GF-D8 (cell line): ENCODE results near the gene KIAA1217.

ENCODE experiments used
- DNase-seq: peaks from one replicate; lab custom pipeline; 2025; lab: John Stamatoyannopoulos, UW

The KIAA1217 gene

DNA sequence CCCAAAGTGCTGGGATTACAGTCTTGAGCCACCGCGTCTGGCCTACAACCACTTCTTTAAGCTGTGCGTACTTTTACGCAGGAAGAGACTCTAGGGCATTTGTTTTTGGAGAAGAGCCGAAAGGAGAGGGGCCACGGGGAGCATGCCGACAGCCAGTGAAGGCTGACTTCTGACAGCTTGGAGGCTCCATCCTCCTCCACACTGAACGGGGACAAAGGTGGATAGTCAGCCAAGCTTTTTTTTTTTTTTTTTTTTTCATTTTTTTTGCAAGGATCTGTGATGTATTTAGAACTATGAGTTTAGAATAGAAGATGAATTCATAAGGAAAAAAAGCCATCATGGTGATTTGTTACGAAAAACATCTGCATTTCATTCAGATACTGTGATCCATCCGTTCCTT, 293.1 kb downstream of the KIAA1217 start:
- DNase-seq, result no peak

GRCh38 chr10:24502801-24503460, 294.0 kb downstream of the KIAA1217 start:
- DNase-seq, result no peak

- DNase-seq, result no peak
Measured at GRCh38 chr10:24503461-24504320, 294.8 kb downstream of the KIAA1217 start.

GRCh38 chr10:24505759-24506158, 296.8 kb downstream of the KIAA1217 start:
- no peak for DNase-seq

DNA sequence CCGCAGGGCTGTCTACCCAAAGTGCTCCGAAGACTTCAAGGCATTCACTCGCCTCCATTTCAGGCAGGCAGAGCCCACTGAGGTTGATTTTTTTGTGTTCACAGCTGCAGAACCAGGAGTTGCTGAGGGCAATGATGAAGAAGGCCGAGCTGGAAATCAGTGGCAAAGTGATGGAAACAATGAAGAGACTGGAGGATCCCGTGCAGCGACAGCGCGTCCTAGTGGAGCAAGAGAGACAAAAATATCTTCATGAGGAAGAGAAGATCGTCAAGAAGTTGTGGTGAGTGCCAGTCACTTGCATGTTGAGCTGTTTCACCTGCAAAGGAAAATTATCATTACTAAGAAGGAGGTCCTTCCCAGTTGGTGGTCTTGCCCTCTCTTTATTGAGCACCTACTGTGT, 304.2 kb downstream of the KIAA1217 start:
- DNase-seq, result no peak

DNA sequence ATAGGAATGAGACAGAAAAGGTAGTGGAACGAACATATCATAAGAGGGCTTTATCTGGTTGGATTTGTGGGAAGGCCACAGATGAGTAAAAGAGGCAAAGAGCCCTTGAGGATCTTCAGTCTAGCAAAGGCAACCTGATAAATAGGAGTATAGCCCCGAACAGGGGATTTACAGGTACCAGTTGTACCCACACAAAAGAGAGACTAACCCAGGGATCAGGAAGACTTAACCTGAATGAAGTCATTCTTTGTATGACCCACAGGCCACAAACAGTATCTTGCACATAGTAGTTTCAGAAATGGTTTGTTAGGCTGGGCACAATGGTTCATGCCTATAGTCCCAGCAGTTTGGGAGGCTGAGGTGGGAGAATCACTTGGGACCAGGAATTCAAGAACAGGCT, 306.5 kb downstream of the KIAA1217 start:
- no peak for DNase-seq

DNA sequence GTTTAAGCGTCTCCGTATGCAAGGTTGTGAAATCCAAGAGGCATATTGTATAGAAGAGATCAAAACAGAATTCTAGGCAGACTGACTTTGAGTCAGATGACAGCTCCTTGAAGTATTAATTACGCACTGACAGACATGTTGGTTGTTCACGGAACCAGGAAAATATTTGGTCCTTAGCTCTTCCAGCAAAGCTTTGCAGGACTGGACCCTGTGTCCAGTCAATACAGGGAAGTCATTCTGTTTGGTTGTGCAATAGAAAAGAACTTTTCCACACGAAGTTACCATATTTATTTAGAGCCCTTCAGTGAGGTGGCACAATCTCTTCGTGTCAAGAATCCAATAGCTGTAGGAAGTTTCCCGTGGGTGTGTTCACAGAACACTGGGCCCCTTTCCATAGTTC, 309.5 kb downstream of the KIAA1217 start:
- no peak for DNase-seq

- no peak for DNase-seq
Measured at GRCh38 chr10:24518981-24519597, 310.2 kb downstream of the KIAA1217 start.

DNA sequence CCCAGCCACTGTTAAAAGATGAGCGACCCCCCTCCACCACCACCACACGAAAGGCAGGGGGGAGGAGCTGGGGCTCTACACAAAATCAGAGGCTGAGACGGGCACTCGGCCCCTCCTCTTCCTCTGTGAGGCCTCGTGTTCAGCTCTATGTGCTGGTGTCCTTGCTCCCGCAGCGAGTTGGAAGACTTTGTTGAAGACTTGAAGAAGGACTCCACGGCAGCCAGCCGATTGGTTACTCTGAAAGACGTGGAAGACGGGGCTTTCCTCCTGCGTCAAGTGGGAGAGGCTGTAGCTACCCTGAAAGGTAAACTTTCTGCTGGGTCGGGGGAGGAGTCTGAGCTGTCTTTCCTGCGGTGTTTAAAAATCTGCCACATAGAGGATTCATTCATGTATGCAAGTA, 311.0 kb downstream of the KIAA1217 start:
- DNase-seq, result no peak

- no peak for DNase-seq
Measured at GRCh38 chr10:24524314-24524713, 315.4 kb downstream of the KIAA1217 start.

DNA sequence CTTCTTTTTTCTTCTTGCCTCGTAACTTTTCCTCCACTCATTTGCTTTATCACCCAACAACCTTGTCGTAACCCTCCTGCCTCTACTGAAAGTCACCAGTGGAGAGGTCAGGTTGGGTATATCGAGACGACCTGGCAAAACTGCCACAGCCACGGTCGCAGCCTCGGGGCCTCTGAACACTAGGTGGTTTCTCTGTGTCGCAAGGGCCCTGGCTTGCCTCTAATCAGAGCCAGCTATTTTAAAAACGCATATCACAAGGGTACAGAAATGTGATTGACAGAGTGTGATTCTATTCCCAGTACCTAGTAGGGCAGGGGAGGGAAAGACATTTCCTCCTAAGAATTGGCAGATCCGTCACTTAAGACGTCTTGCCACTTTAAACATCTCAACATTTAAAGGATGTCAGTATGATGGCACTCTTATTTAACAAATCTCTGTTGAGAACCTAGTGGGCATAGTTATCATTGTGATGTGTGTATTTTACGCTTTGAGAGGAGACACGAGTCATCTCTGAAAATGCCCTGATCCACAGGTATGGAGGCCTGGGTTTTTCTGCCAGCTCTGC, 317.2 kb downstream of the KIAA1217 start:
- DNase-seq, result no peak

- DNase-seq, result no peak
Measured at GRCh38 chr10:24528946-24529345, 320.0 kb downstream of the KIAA1217 start.

- no peak for DNase-seq
Measured at GRCh38 chr10:24531439-24531838, 322.5 kb downstream of the KIAA1217 start.

- DNase-seq, result no peak
Measured at GRCh38 chr10:24533981-24534380, 325.0 kb downstream of the KIAA1217 start.

DNA sequence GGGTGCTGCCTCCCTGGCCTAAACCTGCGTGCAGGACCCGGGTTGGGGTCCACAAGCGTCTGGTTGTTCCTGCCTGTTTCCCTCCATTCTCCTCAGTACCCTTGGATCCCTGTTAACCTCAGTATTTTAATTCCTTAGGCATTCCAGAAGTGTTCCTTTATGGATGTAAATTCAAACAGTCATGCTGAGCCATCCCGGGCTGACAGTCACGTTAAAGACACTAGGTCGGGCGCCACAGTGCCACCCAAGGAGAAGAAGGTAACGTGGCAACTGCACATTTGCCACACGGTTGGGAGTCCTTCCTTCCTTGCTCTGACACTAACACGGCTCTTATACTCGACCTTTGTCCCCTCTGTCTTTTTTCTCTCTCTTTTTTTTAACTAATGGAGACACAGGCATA, 327.7 kb downstream of the KIAA1217 start:
- no peak for DNase-seq

DNA sequence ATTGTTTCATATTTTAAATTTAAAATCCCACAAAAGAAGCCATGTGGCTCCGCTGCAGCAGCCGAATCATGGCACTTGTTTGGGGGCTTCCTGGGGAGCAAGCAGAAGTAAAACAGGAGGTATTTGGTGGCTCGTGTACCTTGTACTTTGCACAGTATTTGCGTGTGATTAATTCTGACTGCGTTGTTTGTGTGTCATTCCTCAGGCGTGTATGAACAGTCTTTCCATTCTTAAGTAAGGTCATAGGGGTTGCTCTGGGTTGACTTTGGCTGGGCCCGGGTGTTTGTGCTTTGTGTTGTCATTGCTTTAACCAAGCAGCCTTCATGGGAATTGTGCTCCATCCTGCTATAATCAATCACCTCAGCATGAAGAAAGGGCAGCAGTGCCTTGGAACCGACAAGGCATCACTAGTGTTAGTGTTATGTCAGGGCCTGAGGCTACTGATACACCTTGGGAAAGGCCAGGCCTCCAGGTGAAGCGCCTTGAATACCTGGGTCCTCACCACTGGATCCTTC, 332.4 kb downstream of the KIAA1217 start:
- DNase-seq, result no peak

DNA sequence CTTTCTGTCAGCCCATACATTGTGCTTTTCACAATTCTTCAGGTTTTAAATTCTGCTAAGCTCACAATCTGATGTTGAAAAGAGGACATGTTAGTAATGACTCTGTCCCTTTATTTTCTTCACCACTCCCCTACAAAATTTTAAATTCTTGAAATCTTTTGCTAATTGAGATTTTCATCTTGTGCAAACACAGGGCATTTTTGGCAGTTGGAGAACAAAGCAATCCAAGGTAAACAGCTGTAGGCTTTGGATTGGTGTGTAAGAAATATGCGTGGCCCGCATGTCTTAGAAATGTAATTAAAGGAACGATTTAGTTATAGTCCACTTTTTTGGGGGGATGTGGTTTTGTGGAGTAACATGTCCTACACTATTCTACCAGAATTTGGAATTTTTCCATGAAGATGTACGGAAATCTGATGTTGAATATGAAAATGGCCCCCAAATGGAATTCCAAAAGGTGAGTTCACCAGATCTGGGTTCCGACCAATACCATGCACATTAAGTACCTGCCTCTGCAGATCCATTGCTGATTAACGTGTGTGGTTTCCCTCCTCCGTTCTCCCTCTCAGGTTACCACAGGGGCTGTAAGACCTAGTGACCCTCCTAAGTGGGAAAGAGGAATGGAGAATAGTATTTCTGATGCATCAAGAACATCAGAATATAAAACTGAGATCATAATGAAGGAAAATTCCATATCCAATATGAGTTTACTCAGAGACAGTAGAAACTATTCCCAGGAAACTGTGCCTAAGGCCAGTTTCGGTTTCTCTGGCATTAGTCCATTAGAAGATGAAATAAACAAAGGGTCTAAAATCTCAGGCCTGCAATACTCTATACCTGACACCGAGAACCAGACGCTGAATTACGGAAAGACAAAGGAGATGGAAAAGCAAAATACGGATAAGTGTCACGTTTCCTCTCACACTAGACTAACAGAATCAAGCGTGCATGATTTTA, 333.7 kb downstream of the KIAA1217 start:
- no peak for DNase-seq

GRCh38 chr10:24544776-24545175, 335.8 kb downstream of the KIAA1217 start:
- DNase-seq, result no peak

GRCh38 chr10:24545585-24545984, 336.6 kb downstream of the KIAA1217 start:
- no peak for DNase-seq

- DNase-seq, result no peak
Measured at GRCh38 chr10:24550680-24551079, 341.7 kb downstream of the KIAA1217 start.

- DNase-seq, result no peak
Measured at GRCh38 chr10:24551161-24551560, 342.2 kb downstream of the KIAA1217 start.
